Ovary (tissue), 9 donors: ENCODE data around the gene PPP2R1A. TPM values are rescaled to one million over a fixed set of nuclear protein-coding genes. Genes with fewer than 3 reads are reported as not detected.

Experiments used
- DNase-seq, 5 donors: peaks; one replicate each; pipeline ENCODE4 v3.0.0-alpha.2; 2019 to 2020
- H3K27ac ChIP-seq, 2 donors: fragments of 200-600 bp; one replicate each; pipeline versions ENCODE4 v1.5.1 to v1.8.0; 2019 to 2022
- H3K27me3 ChIP-seq: fragments of 200-600 bp; one replicate; pipeline ENCODE4 v1.8.0; 2022
- H3K36me3 ChIP-seq: fragments of 200-600 bp; sonication (generic); one replicate; pipeline ENCODE4 v1.5.1; 2019
- H3K4me1 ChIP-seq: one replicate; pipeline ENCODE4 v1.8.1; 2013; ENCODE audit warnings: mild to moderate bottlenecking, moderate library complexity; ENCODE audit not compliant: insufficient read depth
- H3K4me3 ChIP-seq: fragments of 200-600 bp; sonication (generic); one replicate; pipeline ENCODE4 v1.5.1; 2017
- H3K9me3 ChIP-seq, 2 donors: fragments of 200-600 bp in 1 of 2; sonication (generic) in 1 of 2; one replicate each; pipeline versions ENCODE4 v1.5.1 to v1.8.1; 2013 to 2019; ENCODE audit warnings: mild to moderate bottlenecking in 1 of 2, moderate library complexity in 1 of 2
- EP300 ChIP-seq: sonication (generic); formaldehyde crosslinking; IDR thresholded peaks from one replicate; pipeline ENCODE4 v1.6.1; 2017; ENCODE audit warnings: antibody characterized with exemption
- POLR2A ChIP-seq: fragments of 450-650 bp; IDR thresholded peaks from one replicate; pipeline ENCODE4 v1.6.1; 2017; ENCODE audit warnings: antibody characterized with exemption, mild to moderate bottlenecking, moderate library complexity
- WGBS, 3 donors: extraction: QIAGEN DNeasy Blood & Tissue Kit in 1 of 3; methylation state at CpG; one replicate each; pipeline versions ENCODE4 v1.1.5 to v1.1.7; 2013 to 2017; 5-methylcytosine and 5-hydroxymethylcytosine counted together
- intact Hi-C, 4 donors: fragments of 100-400 bp; cut with DNase I; formaldehyde crosslinking; loops; one replicate each; pipeline versions ENCODE4 v1.11.0 to v1.15.1; 2022 to 2023
- polyA plus RNA-seq, 2 donors: library from polyadenylated mRNA; stranded (reverse); fragments of 200-250 nt in 1 of 2; fragments of 350-450 nt in 1 of 2; fragmentation: Illumina TruSeq in 1 of 2; extraction: RNeasy Lipid Tissue Mini Kit (QIAGEN cat#74804) in 1 of 2; gene quantifications; one replicate each; pipeline ENCODE4 v1.2.3, GENCODE V29; 2013 to 2014
- total RNA-seq, 7 donors: library from RNA; depleted of rRNA in 2 of 7; stranded (reverse); fragments of >200 nt in 2 of 7; fragmentation: NEBNext Ultra II Directional in 3 of 7; extraction: Animal tissue kit (Norgen Biotek cat#: 25700) in 3 of 7; gene quantifications; one replicate each; pipeline versions ENCODE4 v1.1.0 to v1.2.4, GENCODE V29; 2016 to 2023
- TF ChIP-seq, protein P1 (sequence below), 3 donors: fragments of 450-650 bp in 2 of 3; fragments of 200-600 bp in 1 of 3; IDR thresholded peaks; one replicate each; pipeline versions ENCODE4 v1.5.1 to v1.8.0; 2016 to 2022; ENCODE audit warnings: antibody characterized with exemption in 3 of 3, mild to moderate bottlenecking in 1 of 3
- donor health status: DM: no; HTN: no; CAD: no; lungs with moderate emphysema.
- donor health status: DM: no; HTN: no; CAD: no.
- donor health status: Bipolar disorder and iron deficiency.
- donor health status: DM: yes; HTN: yes; CAD: no.
- donor health status: DM: no; HTN: no; CAD: no.
- donor health status: DM: yes; HTN: yes; CAD: no.

PPP2R1A gene
- total and polyA plus RNA-seq, 9 donors, result 127 to 408 (median 272) TPM

DNA sequence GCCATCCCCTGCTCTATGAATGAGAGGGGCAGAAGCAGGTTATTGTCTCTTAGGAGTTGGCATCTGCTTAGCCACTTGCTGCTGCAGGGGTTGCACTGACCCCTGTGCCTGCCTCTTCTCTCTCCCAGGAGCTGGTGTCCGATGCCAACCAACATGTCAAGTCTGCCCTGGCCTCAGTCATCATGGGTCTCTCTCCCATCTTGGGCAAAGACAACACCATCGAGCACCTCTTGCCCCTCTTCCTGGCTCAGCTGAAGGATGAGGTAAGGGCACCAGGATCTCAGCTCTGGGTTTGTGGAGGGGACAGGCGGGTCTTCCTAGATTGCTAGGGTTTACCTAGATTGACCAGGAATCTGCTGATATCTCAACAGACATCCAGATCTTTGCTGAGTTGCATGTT is 26.5 kb downstream of the PPP2R1A start:
- no peaks in the 10 kb centered on the region for H3K4me1 ChIP-seq
- intact Hi-C loops, result no loop called here
- no peaks in the 10 kb centered on the region for H3K9me3 ChIP-seq
- no peak for TF ChIP-seq POLR2A
- TF ChIP-seq, protein P1, sequence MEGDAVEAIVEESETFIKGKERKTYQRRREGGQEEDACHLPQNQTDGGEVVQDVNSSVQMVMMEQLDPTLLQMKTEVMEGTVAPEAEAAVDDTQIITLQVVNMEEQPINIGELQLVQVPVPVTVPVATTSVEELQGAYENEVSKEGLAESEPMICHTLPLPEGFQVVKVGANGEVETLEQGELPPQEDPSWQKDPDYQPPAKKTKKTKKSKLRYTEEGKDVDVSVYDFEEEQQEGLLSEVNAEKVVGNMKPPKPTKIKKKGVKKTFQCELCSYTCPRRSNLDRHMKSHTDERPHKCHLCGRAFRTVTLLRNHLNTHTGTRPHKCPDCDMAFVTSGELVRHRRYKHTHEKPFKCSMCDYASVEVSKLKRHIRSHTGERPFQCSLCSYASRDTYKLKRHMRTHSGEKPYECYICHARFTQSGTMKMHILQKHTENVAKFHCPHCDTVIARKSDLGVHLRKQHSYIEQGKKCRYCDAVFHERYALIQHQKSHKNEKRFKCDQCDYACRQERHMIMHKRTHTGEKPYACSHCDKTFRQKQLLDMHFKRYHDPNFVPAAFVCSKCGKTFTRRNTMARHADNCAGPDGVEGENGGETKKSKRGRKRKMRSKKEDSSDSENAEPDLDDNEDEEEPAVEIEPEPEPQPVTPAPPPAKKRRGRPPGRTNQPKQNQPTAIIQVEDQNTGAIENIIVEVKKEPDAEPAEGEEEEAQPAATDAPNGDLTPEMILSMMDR (IDR thresholded peaks at IDR 0.05), result no peak
- TF ChIP-seq EP300, result no peak
- no peak for DNase-seq
- H3K4me3 ChIP-seq, result no peak overlapping the region
- 91 to 99% (median 92%) methylated on average over 3 of the region's 3 CpGs for WGBS, 3 donors
- H3K36me3 ChIP-seq, result no peaks in the 10 kb centered on the region
- H3K27me3 ChIP-seq, result no peaks in the 10 kb centered on the region
- H3K27ac ChIP-seq, result no peak overlapping the region

DNA sequence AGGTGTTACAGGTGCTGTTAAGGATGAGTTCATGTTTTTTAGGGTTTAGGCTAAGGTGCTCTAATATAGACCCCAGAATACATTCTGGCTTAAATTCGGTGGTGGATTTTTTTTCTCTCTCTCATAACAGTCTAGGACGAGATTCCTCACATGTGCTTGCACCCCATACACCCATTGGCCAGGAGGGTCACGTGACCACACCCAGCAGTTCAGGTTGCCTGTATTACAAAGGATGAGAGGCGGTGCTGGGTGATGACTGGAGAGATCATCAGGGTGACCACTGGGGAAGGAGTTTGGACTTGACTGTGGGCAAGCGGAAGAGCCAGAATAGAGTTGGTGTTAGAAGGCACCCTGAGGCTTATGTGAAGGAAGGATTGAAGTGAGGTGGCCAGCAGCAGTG is 27.7 kb downstream of the PPP2R1A start:
- intact Hi-C loops, result no loop called here

DNA sequence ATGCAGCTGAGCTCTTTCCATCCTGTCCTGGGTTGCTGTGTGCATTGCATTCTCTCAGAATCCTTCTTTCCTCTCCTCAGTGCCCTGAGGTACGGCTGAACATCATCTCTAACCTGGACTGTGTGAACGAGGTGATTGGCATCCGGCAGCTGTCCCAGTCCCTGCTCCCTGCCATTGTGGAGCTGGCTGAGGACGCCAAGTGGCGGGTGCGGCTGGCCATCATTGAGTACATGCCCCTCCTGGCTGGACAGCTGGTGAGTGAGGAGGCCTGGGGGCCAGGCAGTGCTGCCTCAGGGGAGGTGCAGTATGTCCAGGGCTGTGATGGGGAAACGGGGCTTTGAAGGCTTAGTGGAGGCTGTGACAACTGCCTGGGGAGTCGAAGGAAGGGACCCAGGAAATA is 29.8 kb downstream of the PPP2R1A start:
- Histone ChIP-seq H3K27me3 (no peaks in the 10 kb centered on the region), H3K27ac (no peak overlapping the region), H3K4me3 (no peak overlapping the region), H3K9me3 (no peaks in the 10 kb centered on the region), H3K4me1 (no peaks in the 10 kb centered on the region), H3K36me3 (no peaks in the 10 kb centered on the region)
- DNase-seq, result peak in 1 of 5 donors; percentile 9
- WGBS, 3 donors, result 90 to 98% (median 93%) methylated on average over 8 of the region's 8 CpGs
- intact Hi-C loops, result no loop called here
- TF ChIP-seq, protein P1 (IDR thresholded peaks at IDR 0.05), result no peak
- TF ChIP-seq EP300, result no peak

More for the DNA sequence above, 27.7 kb downstream of the PPP2R1A start:
- WGBS, 3 donors, result 80 to 82% (median 82%) methylated on average over 5 of the region's 5 CpGs
- DNase-seq, result peak in 1 of 5 donors; percentile 5
- Histone ChIP-seq H3K27me3 (no peaks in the 10 kb centered on the region), H3K36me3 (no peaks in the 10 kb centered on the region), H3K27ac (no peak overlapping the region), H3K4me1 (no peaks in the 10 kb centered on the region), H3K4me3 (no peak overlapping the region), H3K9me3 (no peaks in the 10 kb centered on the region)
- no peak for TF ChIP-seq EP300
- no peak for TF ChIP-seq POLR2A
- TF ChIP-seq, protein P1 (IDR thresholded peaks at IDR 0.05), result no peak

DNA sequence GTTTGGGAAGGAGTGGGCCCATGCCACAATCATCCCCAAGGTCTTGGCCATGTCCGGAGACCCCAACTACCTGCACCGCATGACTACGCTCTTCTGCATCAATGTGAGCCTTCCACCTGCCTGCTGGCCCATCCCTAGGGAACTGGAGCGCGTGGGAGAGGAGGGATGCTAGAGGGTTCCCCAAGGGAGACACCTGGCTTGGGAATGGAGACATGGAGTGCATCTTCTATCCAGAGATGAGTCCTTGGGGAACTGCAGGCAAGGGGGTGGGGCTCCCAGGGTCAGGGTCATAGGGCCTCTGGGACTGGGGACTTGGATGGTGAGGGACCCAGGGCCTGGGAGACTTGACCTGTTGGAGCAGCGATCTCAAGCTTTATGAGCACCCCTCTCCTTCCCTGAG is 31.2 kb downstream of the PPP2R1A start:
- Histone ChIP-seq H3K27me3 (no peaks in the 10 kb centered on the region), H3K36me3 (no peaks in the 10 kb centered on the region), H3K27ac (no peak overlapping the region), H3K9me3 (no peaks in the 10 kb centered on the region), H3K4me1 (no peaks in the 10 kb centered on the region), H3K4me3 (no peak overlapping the region)
- intact Hi-C loops, result no loop called here
- TF ChIP-seq, protein P1 (IDR thresholded peaks at IDR 0.05), result no peak
- TF ChIP-seq EP300 (no peak), POLR2A (no peak)
- peak in 1 of 5 donors; percentile 15 for DNase-seq
- WGBS, 3 donors, result 95 to 96% (median 95%) methylated on average over 6 of the region's 6 CpGs
